Stomach (tissue), 4 donors: Measurements from ENCODE around the gene EVC.

Experiments used
- POLR2A ChIP-seq, 4 donors: fragments of 450-650 bp; IDR thresholded peaks; one replicate each; pipeline ENCODE4 v1.6.1; 2016; ENCODE audit warnings: antibody characterized with exemption in 4 of 4, control low read depth in 2 of 4, mild to moderate bottlenecking in 1 of 4, moderate library complexity in 1 of 4
- TF ChIP-seq, protein P1 (sequence below), 7 experiments: fragments of 450-650 bp in 4 of 7; fragments of 200-600 bp in 3 of 7; sonication (generic) in 3 of 7; IDR thresholded peaks; one replicate each; pipeline ENCODE4 v1.5.1; 2016 to 2019; ENCODE audit warnings: antibody characterized with exemption in 7 of 7, control low read depth in 2 of 7, mild to moderate bottlenecking in 1 of 7

DNA sequence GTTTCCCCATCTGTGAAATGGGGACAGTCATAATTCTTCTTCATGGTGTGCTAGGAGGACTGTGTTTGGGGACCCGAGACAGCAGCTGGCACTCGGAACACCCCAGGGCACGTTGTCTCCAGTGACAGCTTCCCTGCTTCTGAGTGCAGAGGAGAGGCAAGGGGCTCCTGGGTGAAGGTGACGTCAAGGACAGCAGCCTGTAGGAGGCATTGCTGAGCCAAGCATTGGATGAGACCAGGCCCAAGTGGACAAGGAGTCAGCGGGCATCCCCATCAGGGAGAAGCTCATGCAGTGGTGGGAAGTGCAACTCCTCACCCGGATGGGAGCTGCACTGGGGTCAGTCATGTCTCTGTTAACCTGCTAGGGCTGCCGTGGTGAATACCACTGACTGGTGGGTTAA is 46.1 kb downstream of the EVC start:
- TF ChIP-seq, protein P1, sequence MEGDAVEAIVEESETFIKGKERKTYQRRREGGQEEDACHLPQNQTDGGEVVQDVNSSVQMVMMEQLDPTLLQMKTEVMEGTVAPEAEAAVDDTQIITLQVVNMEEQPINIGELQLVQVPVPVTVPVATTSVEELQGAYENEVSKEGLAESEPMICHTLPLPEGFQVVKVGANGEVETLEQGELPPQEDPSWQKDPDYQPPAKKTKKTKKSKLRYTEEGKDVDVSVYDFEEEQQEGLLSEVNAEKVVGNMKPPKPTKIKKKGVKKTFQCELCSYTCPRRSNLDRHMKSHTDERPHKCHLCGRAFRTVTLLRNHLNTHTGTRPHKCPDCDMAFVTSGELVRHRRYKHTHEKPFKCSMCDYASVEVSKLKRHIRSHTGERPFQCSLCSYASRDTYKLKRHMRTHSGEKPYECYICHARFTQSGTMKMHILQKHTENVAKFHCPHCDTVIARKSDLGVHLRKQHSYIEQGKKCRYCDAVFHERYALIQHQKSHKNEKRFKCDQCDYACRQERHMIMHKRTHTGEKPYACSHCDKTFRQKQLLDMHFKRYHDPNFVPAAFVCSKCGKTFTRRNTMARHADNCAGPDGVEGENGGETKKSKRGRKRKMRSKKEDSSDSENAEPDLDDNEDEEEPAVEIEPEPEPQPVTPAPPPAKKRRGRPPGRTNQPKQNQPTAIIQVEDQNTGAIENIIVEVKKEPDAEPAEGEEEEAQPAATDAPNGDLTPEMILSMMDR (IDR thresholded peaks at IDR 0.05): no peak
- TF ChIP-seq POLR2A (IDR thresholded peaks at IDR 0.05): no peak
